HepG2 (cell line): ENCODE measurements around the gene PRR30. TPM values are rescaled to one million over a fixed set of nuclear protein-coding genes. Genes with fewer than 3 reads are reported as not detected.

ENCODE experiments used
- AFF4 ChIP-seq: sonication (generic); formaldehyde crosslinking; IDR thresholded peaks from 2 replicates; pipeline ENCODE4 v1.4.0; 2020; ENCODE audit warnings: missing genetic modification reagents
- CREM ChIP-seq, 2 experiments: sonication (generic) in 1 of 2; formaldehyde crosslinking in 1 of 2; IDR thresholded peaks; 2 replicates each; pipeline versions ENCODE4 v1.4.0 to v1.6.1; 2016 to 2020; ENCODE audit warnings: antibody characterized with exemption in 1 of 2, mild to moderate bottlenecking in 1 of 2, missing genetic modification reagents in 1 of 2
- FOXP4 ChIP-seq: sonication (generic); formaldehyde crosslinking; IDR thresholded peaks from 2 replicates; pipeline ENCODE4 v1.4.0; 2020; ENCODE audit warnings: missing genetic modification reagents
- MLXIP ChIP-seq: sonication (generic); formaldehyde crosslinking; IDR thresholded peaks from 2 replicates; pipeline ENCODE4 v1.9.0; 2021; ENCODE audit warnings: missing genetic modification reagents, borderline replicate concordance
- TGIF2 ChIP-seq: IDR thresholded peaks from 2 replicates; pipeline ENCODE4 v1.6.1; 2016; ENCODE audit warnings: control low read depth, missing compliant biosample characterization
- U2AF2 ChIP-seq: fragments of 200-400 bp; formaldehyde crosslinking; IDR thresholded peaks from 2 replicates; pipeline ENCODE4 v1.6.1; 2017; ENCODE audit warnings: low read depth, mild to moderate bottlenecking, low read length
- ZNF224 ChIP-seq: sonication (generic); formaldehyde crosslinking; IDR thresholded peaks from 2 replicates; pipeline ENCODE4 v1.5.0; 2020; ENCODE audit warnings: mild to moderate bottlenecking, missing genetic modification reagents
- ZNF33A ChIP-seq: sonication (generic); formaldehyde crosslinking; IDR thresholded peaks from 2 replicates; pipeline ENCODE4 v1.5.1; 2020; ENCODE audit warnings: missing genetic modification reagents, mild to moderate bottlenecking, moderate library complexity, borderline replicate concordance
- ZNF574 ChIP-seq: sonication (generic); formaldehyde crosslinking; IDR thresholded peaks from 2 replicates; pipeline ENCODE4 v1.4.0; 2020; ENCODE audit warnings: missing genetic modification reagents
- ZNF614 ChIP-seq: IDR thresholded peaks from 2 replicates; pipeline ENCODE4 v1.6.1; 2018; ENCODE audit warnings: missing biosample characterization, missing genetic modification reagents, inconsistent platforms, borderline replicate concordance
- ZNF691 ChIP-seq: sonication (generic); formaldehyde crosslinking; IDR thresholded peaks from 2 replicates; pipeline ENCODE4 v1.4.0; 2020; ENCODE audit warnings: missing genetic modification reagents, low read depth, mild to moderate bottlenecking, borderline replicate concordance
- polyA plus RNA-seq, 8 experiments: library from polyadenylated mRNA; depleted of rRNA in 3 of 8; stranded (reverse) in 7 of 8; unstranded in 1 of 8; fragments of >200 nt; fragmentation: Illumina TruSeq in 4 of 8; extraction: Trizol in 4 of 8; gene quantifications; 2 replicates each; pipeline versions ENCODE4 v1.2.1 to v1.2.3, GENCODE V29; 2011 to 2016; ENCODE audit warnings: low read depth in 4 of 8, missing spikeins in 1 of 8, mixed read lengths in 1 of 8; ENCODE audit not compliant: insufficient read depth in 1 of 8
- total RNA-seq, 5 experiments: library from RNA; depleted of rRNA; stranded (reverse); fragments of >200 nt; fragmentation: Illumina TruSeq; extraction: Trizol; gene quantifications; 2 replicates each; pipeline ENCODE4 v1.2.3, GENCODE V29; 2016; ENCODE audit warnings: low read depth in 1 of 5

Gene PRR30
- total and polyA plus RNA-seq, 2 of the 13 experiments (the other 11 are each of a cell fraction or from before 2014, with no cell fraction given), result not detected

GRCh38 chr2:27093430-27094352 is 45.5 kb downstream of the PRR30 start (continued):
- 0 out of 2 replicates have a peak, but pooled peaks have one; percentile 34 for TF ChIP-seq ZNF691 (CRISPR knock-in tag)
- peak; percentile 66 for TF ChIP-seq TGIF2 (CRISPR knock-in tag)
- no peak for TF ChIP-seq ZNF33A
- TF ChIP-seq ZNF224 (CRISPR knock-in tag), result no peak
- peak; percentile 77; the same call in 1 of the 2 replicates for TF ChIP-seq ZNF614 (CRISPR knock-in tag)
- TF ChIP-seq CREM (IDR thresholded peaks at IDR 0.05), result peak; percentile 62; the same call in 1 of the 2 replicates
- TF ChIP-seq CREM (CRISPR knock-in tag; IDR thresholded peaks at IDR 0.05), result no peak
- TF ChIP-seq MLXIP (CRISPR knock-in tag), result 0 out of 2 replicates have a peak, but pooled peaks have one; percentile 63
- peak; percentile 83; the same call in 1 of the 2 replicates for TF ChIP-seq AFF4 (CRISPR knock-in tag)
- TF ChIP-seq ZNF574, result peak; percentile 86
- peak; percentile 89 for TF ChIP-seq FOXP4 (CRISPR knock-in tag)
- TF ChIP-seq U2AF2, result 0 out of 2 replicates have a peak, but pooled peaks have one; percentile 60
